ENCODE results near the gene ZBP1.

DNA sequence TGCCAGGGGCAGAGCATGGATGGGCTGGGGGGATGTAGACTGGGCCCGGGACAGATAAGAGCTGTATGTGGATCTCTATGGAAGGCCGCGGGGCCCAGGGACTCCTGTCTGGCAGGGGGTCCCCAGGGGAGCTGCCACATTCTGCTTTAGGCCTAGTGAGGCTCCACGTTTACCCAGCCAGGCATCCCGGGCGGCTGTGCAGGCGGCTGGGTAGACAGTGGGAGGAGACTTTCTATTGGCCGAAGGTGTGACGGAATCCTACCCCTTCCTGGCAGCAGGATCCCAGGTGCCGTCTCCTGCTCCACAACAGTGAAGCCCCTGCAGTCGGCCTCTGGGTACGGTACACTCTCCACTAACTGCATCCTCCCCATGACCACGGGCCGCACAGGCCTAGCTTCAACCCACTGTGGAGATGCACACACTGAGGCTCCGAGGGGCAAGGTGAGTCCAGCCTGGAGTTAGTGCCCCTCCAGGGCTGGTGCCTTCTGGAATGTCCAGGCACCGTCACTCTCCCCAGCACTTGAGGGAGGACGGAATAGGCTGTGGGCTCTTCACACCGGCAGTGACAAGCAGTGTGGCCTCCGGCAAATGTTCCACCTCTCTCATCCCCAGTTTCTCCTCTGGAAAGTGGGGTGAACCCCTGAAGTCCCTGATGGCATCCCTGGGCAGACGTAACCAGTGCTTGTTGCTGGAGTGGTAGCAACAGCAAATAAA, 36.8 kb upstream of the ZBP1 start:
- TF ChIP-seq, protein P1, sequence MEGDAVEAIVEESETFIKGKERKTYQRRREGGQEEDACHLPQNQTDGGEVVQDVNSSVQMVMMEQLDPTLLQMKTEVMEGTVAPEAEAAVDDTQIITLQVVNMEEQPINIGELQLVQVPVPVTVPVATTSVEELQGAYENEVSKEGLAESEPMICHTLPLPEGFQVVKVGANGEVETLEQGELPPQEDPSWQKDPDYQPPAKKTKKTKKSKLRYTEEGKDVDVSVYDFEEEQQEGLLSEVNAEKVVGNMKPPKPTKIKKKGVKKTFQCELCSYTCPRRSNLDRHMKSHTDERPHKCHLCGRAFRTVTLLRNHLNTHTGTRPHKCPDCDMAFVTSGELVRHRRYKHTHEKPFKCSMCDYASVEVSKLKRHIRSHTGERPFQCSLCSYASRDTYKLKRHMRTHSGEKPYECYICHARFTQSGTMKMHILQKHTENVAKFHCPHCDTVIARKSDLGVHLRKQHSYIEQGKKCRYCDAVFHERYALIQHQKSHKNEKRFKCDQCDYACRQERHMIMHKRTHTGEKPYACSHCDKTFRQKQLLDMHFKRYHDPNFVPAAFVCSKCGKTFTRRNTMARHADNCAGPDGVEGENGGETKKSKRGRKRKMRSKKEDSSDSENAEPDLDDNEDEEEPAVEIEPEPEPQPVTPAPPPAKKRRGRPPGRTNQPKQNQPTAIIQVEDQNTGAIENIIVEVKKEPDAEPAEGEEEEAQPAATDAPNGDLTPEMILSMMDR (IDR thresholded peaks at IDR 0.05), result no peak
- no peak for TF ChIP-seq POLR2A (IDR thresholded peaks at IDR 0.05)

Data from testis (tissue), 2 donors.